Gastroesophageal sphincter (tissue), 4 donors: Measurements from ENCODE around the gene TDP1. TPM values are rescaled to one million over a fixed set of nuclear protein-coding genes. Genes with fewer than 3 reads are reported as not detected.

ENCODE experiments used
- ATAC-seq: fragments of 150-250 bp; one replicate; pipeline ENCODE4 v1.9.1; 2016; ENCODE audit warnings: mild to moderate bottlenecking, moderate library complexity
- H3K27ac ChIP-seq, 4 donors: fragments of 200-600 bp; sonication (generic) in 3 of 4; 1 replicate in 3 of 4; 2 replicates in 1 of 4; pipeline ENCODE4 v1.5.1; 2016 to 2019
- H3K27me3 ChIP-seq: fragments of 200-600 bp; sonication (generic); one replicate; pipeline ENCODE4 v1.5.1; 2019
- H3K36me3 ChIP-seq, 2 donors: fragments of 200-600 bp; sonication (generic); one replicate each; pipeline ENCODE4 v1.5.1; 2019; ENCODE audit warnings: control low read depth in 1 of 2
- H3K4me1 ChIP-seq, 3 donors: fragments of 200-600 bp; sonication (generic); 1 replicate in 2 of 3; 2 replicates in 1 of 3; pipeline ENCODE4 v1.5.1; 2016 to 2019; ENCODE audit warnings: control low read depth in 2 of 3
- H3K4me3 ChIP-seq, 2 donors: fragments of 200-600 bp; sonication (generic); one replicate each; pipeline ENCODE4 v1.5.1; 2019; ENCODE audit warnings: mild to moderate bottlenecking in 1 of 2, moderate library complexity in 1 of 2
- H3K9me3 ChIP-seq, 3 donors: fragments of 200-600 bp; sonication (generic); one replicate each; pipeline ENCODE4 v1.5.1; 2017 to 2019; ENCODE audit warnings: control low read depth in 2 of 3
- EP300 ChIP-seq: sonication (generic); formaldehyde crosslinking; IDR thresholded peaks from one replicate; pipeline ENCODE4 v1.6.1; 2017; ENCODE audit warnings: antibody characterized with exemption, mild to moderate bottlenecking
- POLR2A ChIP-seq, 2 donors: fragments of 450-650 bp; IDR thresholded peaks; one replicate each; pipeline ENCODE4 v1.6.1; 2017; ENCODE audit warnings: antibody characterized with exemption in 2 of 2, mild to moderate bottlenecking in 2 of 2, moderate library complexity in 1 of 2
- POLR2AphosphoS5 ChIP-seq: sonication (generic); formaldehyde crosslinking; IDR thresholded peaks from one replicate; pipeline ENCODE4 v1.6.1; 2017; ENCODE audit warnings: antibody characterized with exemption
- WGBS, 2 donors: methylation state at CpG; one replicate each; pipeline ENCODE4 v1.1.5; 2018; ENCODE audit warnings: low coverage in 1 of 2; 5-methylcytosine and 5-hydroxymethylcytosine counted together
- total RNA-seq, 4 donors: library from RNA; depleted of rRNA; stranded (reverse); fragments of >200 nt; gene quantifications; one replicate each; pipeline ENCODE4 v1.1.0, GENCODE V29; 2016
- TF ChIP-seq, protein P1 (sequence below), 4 experiments: fragments of 200-600 bp in 2 of 4; fragments of 450-650 bp in 2 of 4; sonication (generic) in 1 of 4; IDR thresholded peaks; one replicate each; pipeline ENCODE4 v1.5.1; 2017 to 2019; ENCODE audit warnings: antibody characterized with exemption in 4 of 4, mild to moderate bottlenecking in 2 of 4, moderate library complexity in 2 of 4

Gene TDP1
- total RNA-seq, 4 donors from 2014 or later = 5.4 to 12.1 (median 10.3) TPM

DNA sequence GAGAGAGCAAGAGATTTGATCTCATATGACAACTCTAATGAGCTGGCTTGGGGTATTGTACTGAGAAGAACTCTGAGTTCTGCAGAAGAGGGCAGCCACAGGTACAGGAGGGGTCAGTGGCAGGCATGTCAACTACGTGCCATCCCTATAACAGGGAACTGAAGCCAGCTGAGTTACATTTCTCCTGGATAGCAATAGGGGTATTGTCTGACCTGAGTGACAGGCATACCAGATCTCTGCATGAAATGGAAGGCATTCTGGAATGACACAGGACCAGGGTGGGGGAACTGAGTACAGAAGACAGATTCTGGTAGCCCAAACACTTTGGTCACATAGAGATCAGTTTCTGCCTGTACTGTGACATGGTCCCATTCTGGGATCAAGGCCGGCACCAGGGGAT is 37.0 kb upstream of the TDP1 start:
- H3K9me3 ChIP-seq = no peaks in the 10 kb centered on the region
- H3K27ac ChIP-seq = no peak overlapping the region
- no peak for ATAC-seq
- H3K4me3 ChIP-seq = no peak overlapping the region
- 92% methylated on average over 2 of the region's 2 CpGs; no CpG with 5 or more reads in 1 of the 2 donors for WGBS, 2 donors
- no peaks in the 10 kb centered on the region for H3K36me3 ChIP-seq
- H3K27me3 ChIP-seq = no peaks in the 10 kb centered on the region
- TF ChIP-seq EP300 (no peak), POLR2A (IDR thresholded peaks at IDR 0.05) (no peak), POLR2AphosphoS5 (no peak)
- TF ChIP-seq, protein P1, sequence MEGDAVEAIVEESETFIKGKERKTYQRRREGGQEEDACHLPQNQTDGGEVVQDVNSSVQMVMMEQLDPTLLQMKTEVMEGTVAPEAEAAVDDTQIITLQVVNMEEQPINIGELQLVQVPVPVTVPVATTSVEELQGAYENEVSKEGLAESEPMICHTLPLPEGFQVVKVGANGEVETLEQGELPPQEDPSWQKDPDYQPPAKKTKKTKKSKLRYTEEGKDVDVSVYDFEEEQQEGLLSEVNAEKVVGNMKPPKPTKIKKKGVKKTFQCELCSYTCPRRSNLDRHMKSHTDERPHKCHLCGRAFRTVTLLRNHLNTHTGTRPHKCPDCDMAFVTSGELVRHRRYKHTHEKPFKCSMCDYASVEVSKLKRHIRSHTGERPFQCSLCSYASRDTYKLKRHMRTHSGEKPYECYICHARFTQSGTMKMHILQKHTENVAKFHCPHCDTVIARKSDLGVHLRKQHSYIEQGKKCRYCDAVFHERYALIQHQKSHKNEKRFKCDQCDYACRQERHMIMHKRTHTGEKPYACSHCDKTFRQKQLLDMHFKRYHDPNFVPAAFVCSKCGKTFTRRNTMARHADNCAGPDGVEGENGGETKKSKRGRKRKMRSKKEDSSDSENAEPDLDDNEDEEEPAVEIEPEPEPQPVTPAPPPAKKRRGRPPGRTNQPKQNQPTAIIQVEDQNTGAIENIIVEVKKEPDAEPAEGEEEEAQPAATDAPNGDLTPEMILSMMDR (IDR thresholded peaks at IDR 0.05) = no peak
- H3K4me1 ChIP-seq = peaks cover 0 to 9% (median 0%) of the 10 kb centered on the region in 3 donors

DNA sequence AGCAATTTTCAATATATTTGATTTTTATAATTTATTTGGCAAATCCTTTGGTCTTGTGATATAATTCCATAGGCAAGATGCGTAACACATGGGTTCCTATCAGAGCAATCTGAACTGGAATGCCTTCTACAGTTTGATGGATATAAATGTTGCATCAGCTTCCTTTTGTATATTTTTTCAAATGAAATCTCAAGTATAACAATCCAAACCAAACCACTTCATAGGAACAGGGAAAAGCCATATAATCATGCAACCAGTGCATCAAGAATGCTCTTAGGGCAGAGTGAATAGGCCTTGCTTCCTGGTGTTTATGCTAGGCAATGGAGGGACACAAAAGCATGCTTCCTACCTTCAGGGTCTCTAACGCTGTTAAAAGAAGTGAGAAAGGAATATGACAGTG is 35.7 kb upstream of the TDP1 start:
- Histone ChIP-seq H3K9me3 (no peaks in the 10 kb centered on the region), H3K4me3 (no peak overlapping the region), H3K27ac (no peak overlapping the region), H3K4me1 (peaks cover 0 to 16% (median 0%) of the 10 kb centered on the region in 3 donors), H3K27me3 (no peaks in the 10 kb centered on the region), H3K36me3 (no peaks in the 10 kb centered on the region)
- TF ChIP-seq POLR2A (IDR thresholded peaks at IDR 0.05) (no peak), EP300 (no peak), POLR2AphosphoS5 (no peak)
- TF ChIP-seq, protein P1 (IDR thresholded peaks at IDR 0.05) = no peak
- no peak for ATAC-seq
- 82 to 100% methylated on average over 2 of the region's 2 CpGs for WGBS, 2 donors

DNA sequence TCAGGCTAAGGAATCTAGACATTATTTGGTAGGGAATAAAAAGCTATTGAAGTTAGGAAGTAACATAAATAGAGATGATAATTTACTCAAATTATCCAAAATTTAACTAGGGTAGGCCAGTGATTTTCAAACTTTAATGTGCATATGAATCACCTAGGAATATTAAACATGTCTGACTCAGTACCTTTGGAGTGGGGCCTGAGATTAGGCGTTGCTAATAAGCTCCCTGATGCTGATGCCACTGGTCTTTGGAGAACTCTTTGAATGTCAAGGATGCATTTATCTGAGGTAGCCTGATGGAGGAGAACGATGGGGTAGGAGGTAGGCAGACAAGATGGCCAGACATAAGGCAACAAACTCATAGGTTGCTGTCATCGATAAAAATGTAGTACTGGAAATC is 34.4 kb upstream of the TDP1 start:
- H3K4me1 ChIP-seq = peaks cover 0 to 12% (median 0%) of the 10 kb centered on the region in 3 donors
- H3K4me3 ChIP-seq = no peak overlapping the region
- 90 to 91% methylated on average over 3 of the region's 3 CpGs for WGBS, 2 donors
- H3K27me3 ChIP-seq = no peaks in the 10 kb centered on the region
- H3K36me3 ChIP-seq = no peaks in the 10 kb centered on the region
- ATAC-seq = no peak
- H3K27ac ChIP-seq = no peak overlapping the region
- H3K9me3 ChIP-seq = no peaks in the 10 kb centered on the region
- TF ChIP-seq POLR2AphosphoS5 (no peak), EP300 (no peak), POLR2A (IDR thresholded peaks at IDR 0.05) (no peak)
- TF ChIP-seq, protein P1 (IDR thresholded peaks at IDR 0.05) = no peak

DNA sequence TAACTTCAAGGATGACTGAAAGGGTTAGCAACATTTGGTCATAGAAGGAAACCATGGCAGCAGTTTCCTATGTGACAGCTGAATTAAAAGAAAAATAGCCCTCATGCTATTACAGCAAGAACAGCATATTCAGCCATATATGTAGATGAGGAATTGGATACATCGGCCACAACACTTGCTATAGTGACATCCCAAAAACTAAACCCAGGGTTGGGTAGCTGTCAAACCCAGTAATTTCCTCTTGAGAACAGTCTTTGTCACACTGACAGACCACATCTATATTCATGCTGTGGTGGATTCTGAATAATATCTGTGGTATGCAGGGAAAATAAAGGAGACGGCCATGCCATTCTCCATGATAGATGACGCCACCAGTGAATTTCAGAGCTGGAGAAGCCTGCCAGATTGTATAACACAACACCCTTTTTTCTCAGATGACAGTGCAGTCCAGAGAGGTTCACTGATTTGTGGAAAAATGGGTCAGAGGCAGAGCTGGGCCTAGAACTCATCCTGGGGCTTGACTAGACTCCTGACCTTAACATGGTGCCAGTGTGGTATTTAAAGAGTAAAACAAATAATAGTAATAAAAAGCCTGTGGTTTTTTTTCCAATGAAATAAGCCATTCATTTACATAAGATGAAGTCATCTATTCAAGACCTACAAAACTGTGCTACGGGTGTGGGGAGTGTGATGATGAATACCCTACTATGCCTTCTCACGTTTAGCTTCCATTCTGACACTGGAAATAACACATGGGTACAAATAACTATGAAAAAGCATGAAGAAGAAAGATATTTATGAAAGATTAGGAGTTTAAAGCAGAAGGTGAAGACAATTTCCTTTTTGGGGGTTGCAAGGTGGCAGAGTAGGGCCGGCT is 33.5 kb upstream of the TDP1 start:
- Histone ChIP-seq H3K4me3 (no peak overlapping the region), H3K9me3 (no peaks in the 10 kb centered on the region), H3K27ac (no peak overlapping the region), H3K36me3 (no peaks in the 10 kb centered on the region), H3K4me1 (peaks cover 0 to 12% (median 0%) of the 10 kb centered on the region in 3 donors), H3K27me3 (no peaks in the 10 kb centered on the region)
- WGBS, 2 donors = 80 to 82% methylated on average over 6 of the region's 6 CpGs
- TF ChIP-seq, protein P1 (IDR thresholded peaks at IDR 0.05) = no peak
- no peak for TF ChIP-seq POLR2AphosphoS5
- TF ChIP-seq POLR2A (IDR thresholded peaks at IDR 0.05) = no peak
- TF ChIP-seq EP300 = no peak
- ATAC-seq = no peak

DNA sequence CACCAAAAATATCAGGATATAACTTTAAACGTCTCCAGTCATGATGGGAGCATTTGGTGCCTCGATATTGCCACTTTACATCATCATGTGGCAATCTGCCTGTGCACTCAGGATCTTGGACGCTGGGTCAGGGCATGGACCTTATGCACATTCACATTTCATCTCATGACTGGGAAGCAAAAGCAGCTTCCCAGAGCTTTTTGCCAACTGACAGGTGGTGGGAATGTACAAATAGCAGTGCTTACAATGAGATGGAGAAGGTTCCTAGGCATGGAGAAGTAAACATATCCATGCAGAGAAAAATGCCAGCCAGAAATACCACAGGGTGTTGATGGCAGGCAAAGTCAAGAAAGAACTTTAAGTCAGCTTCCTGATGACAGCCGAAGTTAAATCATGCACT is 31.5 kb upstream of the TDP1 start:
- Histone ChIP-seq H3K36me3 (no peaks in the 10 kb centered on the region), H3K9me3 (no peaks in the 10 kb centered on the region), H3K27me3 (no peaks in the 10 kb centered on the region), H3K27ac (no peak overlapping the region), H3K4me1 (peaks cover 0 to 12% (median 0%) of the 10 kb centered on the region in 3 donors), H3K4me3 (no peak overlapping the region)
- TF ChIP-seq EP300 = no peak
- 41 to 61% methylated on average over 3 to 4 of the region's 4 CpGs for WGBS, 2 donors
- ATAC-seq = no peak
